Measurements from ENCODE around the gene FNDC3B. TPM values are rescaled to one million over a fixed set of nuclear protein-coding genes. Genes with fewer than 3 reads are reported as not detected.
"Not testable (repeated sequence)": the region's sequence is repeated elsewhere in the genome, so short reads cannot be mapped to it uniquely, and the experiment has no call there.

The FNDC3B gene
- total and polyA plus RNA-seq, 4 donors, result 23.3 to 74.2 (median 32.9) TPM

- Histone ChIP-seq H3K27ac (ENCODE audit: low read depth in 1 of 2, low read length in 2 of 2) (peak overlapping the region in 1 of 2 donors; percentile 40), H3K4me1 (ENCODE audit: control insufficient read depth in 4 of 4, insufficient read depth in 4 of 4, low read length in 3 of 4) (peaks cover 5 to 25% (median 13%) of the 10 kb centered on the region in 4 donors)
- not testable (repeated sequence) for H3K9ac ChIP-seq (ENCODE audit: low read depth in 1 of 2, low read length in 2 of 2)
Measured at GRCh38 chr3:172093581-172094443, 54.4 kb downstream of the FNDC3B start.

GRCh38 chr3:172094621-172095557 lies 55.5 kb downstream of the FNDC3B start:
- TF ChIP-seq RAD21 (IDR thresholded peaks at IDR 0.05) (peak in 1 of 2 donors; percentile 10), EGR1 (IDR thresholded peaks at IDR 0.05; ENCODE audit: low read depth in 2 of 2) (no peak), JUND (IDR thresholded peaks at IDR 0.05) (no peak)
- no peak overlapping the region for H3K9ac ChIP-seq (ENCODE audit: low read depth in 1 of 2, low read length in 2 of 2)
- no peaks in the 10 kb centered on the region for H3K9me3 ChIP-seq (ENCODE audit: control insufficient read depth in 4 of 4, low read length in 3 of 4)
- no peaks in the 10 kb centered on the region for H3K27me3 ChIP-seq (ENCODE audit: control insufficient read depth in 4 of 4, insufficient read depth in 4 of 4, low read length in 3 of 4)
- 91% methylated on average over 7 of the region's 7 CpGs for WGBS
- peak overlapping the region in 1 of 2 donors; percentile 40 for H3K27ac ChIP-seq (ENCODE audit: low read depth in 1 of 2, low read length in 2 of 2)
- H3K4me1 ChIP-seq (ENCODE audit: control insufficient read depth in 4 of 4, insufficient read depth in 4 of 4, low read length in 3 of 4), result peaks cover 5 to 32% (median 13%) of the 10 kb centered on the region in 4 donors
- no peaks in the 10 kb centered on the region for H3K36me3 ChIP-seq (ENCODE audit: control insufficient read depth in 4 of 4, insufficient read depth in 3 of 4, low read depth in 1 of 4, low read length in 3 of 4)
- H3K4me3 ChIP-seq (ENCODE audit: low read depth in 1 of 3, low read length in 3 of 3), result no peak overlapping the region
- DNase-seq (ENCODE audit: low spot score), result no peak

More at GRCh38 chr3:172093581-172094443, 54.4 kb downstream of the FNDC3B start:
- not testable (repeated sequence) for H3K9me3 ChIP-seq (ENCODE audit: control insufficient read depth in 4 of 4, low read length in 3 of 4); H3K27me3 ChIP-seq (ENCODE audit: control insufficient read depth in 4 of 4, insufficient read depth in 4 of 4, low read length in 3 of 4); H3K36me3 ChIP-seq (ENCODE audit: control insufficient read depth in 4 of 4, insufficient read depth in 3 of 4, low read depth in 1 of 4, low read length in 3 of 4); DNase-seq (ENCODE audit: low spot score); H3K4me3 ChIP-seq (ENCODE audit: low read depth in 1 of 3, low read length in 3 of 3)
- 94% methylated on average over 11 of the region's 13 CpGs for WGBS
- TF ChIP-seq ZBTB33 (IDR thresholded peaks at IDR 0.05), result peak; percentile 39
- TF ChIP-seq YY1 (IDR thresholded peaks at IDR 0.05), result peak; percentile 87

- WGBS, result 32% methylated on average over 3 of the region's 3 CpGs
- TF ChIP-seq ZBTB33 (IDR thresholded peaks at IDR 0.05), result peak; percentile 84
- TF ChIP-seq HNF4G (IDR thresholded peaks at IDR 0.05), result peak; percentile 20
- peak; percentile 55 to 63 for TF ChIP-seq RAD21 (IDR thresholded peaks at IDR 0.05)
- TF ChIP-seq ATF3 (IDR thresholded peaks at IDR 0.05), result peak; percentile 63
- peak; percentile 74 to 82 for TF ChIP-seq HNF4A (conservative IDR thresholded peaks at IDR 0.05)
- TF ChIP-seq MAX (IDR thresholded peaks at IDR 0.05), result peak; percentile 77
- TF ChIP-seq NR2F2 (IDR thresholded peaks at IDR 0.05), result no peak
- TF ChIP-seq YY1 (IDR thresholded peaks at IDR 0.05), result peak; percentile 87
- TF ChIP-seq FOXA1 (IDR thresholded peaks at IDR 0.05), result no peak
- peak; percentile 60 for TF ChIP-seq FOXA2 (IDR thresholded peaks at IDR 0.05)
- TF ChIP-seq RXRA (IDR thresholded peaks at IDR 0.05), result peak; percentile 82 to 84
- TF ChIP-seq CTCF (IDR thresholded peaks at IDR 0.05; ENCODE audit: low read depth, low read length, missing input control), result no peak
Measured at GRCh38 chr3:172096881-172097420, 57.6 kb downstream of the FNDC3B start.

More at GRCh38 chr3:172096881-172097420, 57.6 kb downstream of the FNDC3B start:
- DNase-seq (ENCODE audit: low spot score), result no peak
- H3K27me3 ChIP-seq (ENCODE audit: control insufficient read depth in 4 of 4, insufficient read depth in 4 of 4, low read length in 3 of 4), result no peaks in the 10 kb centered on the region
- no peak overlapping the region for H3K9ac ChIP-seq (ENCODE audit: low read depth in 1 of 2, low read length in 2 of 2)
- H3K9me3 ChIP-seq (ENCODE audit: control insufficient read depth in 4 of 4, low read length in 3 of 4), result no peaks in the 10 kb centered on the region
- H3K27ac ChIP-seq (ENCODE audit: low read depth in 1 of 2, low read length in 2 of 2), result peak overlapping the region; percentile 15 to 40
- peaks cover 10 to 42% (median 16%) of the 10 kb centered on the region in 4 donors for H3K4me1 ChIP-seq (ENCODE audit: control insufficient read depth in 4 of 4, insufficient read depth in 4 of 4, low read length in 3 of 4)
- H3K4me3 ChIP-seq (ENCODE audit: low read depth in 1 of 3, low read length in 3 of 3), result no peak overlapping the region
- H3K36me3 ChIP-seq (ENCODE audit: control insufficient read depth in 4 of 4, insufficient read depth in 3 of 4, low read depth in 1 of 4, low read length in 3 of 4), result no peaks in the 10 kb centered on the region

Measured in liver (tissue), 9 donors.